Stimulated activated CD8-positive, alpha-beta memory T cell treated with anti-CD3 and anti-CD28 coated beads, Interleukin-2, amount 100 ng/mL, for 48 hours (primary cell): Measurements from ENCODE around the gene APOBEC3A.
"Not testable (repeated sequence)": the region's sequence is repeated elsewhere in the genome, so short reads cannot be mapped to it uniquely, and the experiment has no call there.

Experiments
- DNase-seq, 2 donors: peaks; one replicate each; pipeline ENCODE4 v3.0.0-alpha.2; 2020; ENCODE audit warnings: low read depth in 2 of 2

Gene APOBEC3A

DNA sequence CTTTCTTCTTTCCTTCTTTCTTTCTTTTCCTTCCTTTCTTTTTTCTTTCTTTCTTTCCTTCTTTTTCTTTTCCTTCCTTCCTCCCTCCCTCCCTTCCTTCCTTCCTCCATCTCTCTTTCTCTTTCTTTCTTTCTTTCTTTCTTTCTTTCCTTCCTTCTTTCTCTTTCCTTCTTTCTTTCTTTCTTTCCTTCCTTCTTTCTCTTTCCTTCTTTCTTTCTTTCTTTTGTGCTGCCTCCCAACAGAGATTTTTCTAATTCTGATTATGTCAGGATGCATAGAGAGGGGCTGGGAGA is 1.2 kb downstream of the APOBEC3A start:
- not testable (repeated sequence) for DNase-seq

DNA sequence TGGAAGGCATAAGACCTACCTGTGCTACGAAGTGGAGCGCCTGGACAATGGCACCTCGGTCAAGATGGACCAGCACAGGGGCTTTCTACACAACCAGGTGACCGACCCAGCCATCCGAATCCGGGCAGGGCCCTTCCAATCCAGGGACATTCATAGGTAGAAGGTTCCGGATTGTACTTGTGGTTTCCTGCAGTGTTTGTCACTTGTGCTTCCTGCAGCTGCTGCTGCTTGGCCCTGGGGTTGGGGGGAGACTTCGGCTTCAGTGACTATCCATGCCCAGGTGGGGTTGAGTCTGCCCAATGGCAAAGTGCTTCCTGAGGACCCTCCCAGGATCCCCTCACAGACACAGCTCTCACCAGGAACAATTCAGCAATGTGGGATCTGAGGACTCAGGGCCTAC is 2.2 kb downstream of the APOBEC3A start:
- DNase-seq: no peak

- not testable (repeated sequence) for DNase-seq
Observed at GRCh38 chr22:38960673-38961072, 3.3 kb downstream of the APOBEC3A start.

DNA sequence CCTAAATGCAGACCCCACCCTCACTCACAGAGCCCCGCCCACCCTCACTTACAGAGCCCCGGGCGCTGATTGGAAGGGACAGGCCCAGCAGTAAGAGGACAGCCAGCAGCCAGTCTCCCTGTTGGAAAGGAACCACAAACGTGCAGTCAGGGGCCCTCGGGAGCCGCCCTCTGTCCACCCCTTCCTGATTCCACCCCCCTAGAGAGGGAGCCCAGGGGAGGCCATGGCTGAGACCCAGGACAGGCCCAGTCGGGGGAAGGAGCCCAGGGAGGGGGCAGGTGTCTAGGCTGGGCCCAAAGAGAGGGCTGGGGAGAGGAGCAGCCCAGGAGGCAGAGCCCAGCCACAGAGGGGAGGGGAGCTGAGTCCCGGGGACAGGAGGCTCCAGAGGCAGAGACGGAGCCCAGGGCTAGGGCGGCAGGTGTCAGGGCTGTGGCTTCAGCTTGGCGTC is 5.9 kb downstream of the APOBEC3A start:
- DNase-seq: not testable (repeated sequence)

- DNase-seq: no peak
Observed at GRCh38 chr22:38963872-38964271, 6.5 kb downstream of the APOBEC3A start.

DNA sequence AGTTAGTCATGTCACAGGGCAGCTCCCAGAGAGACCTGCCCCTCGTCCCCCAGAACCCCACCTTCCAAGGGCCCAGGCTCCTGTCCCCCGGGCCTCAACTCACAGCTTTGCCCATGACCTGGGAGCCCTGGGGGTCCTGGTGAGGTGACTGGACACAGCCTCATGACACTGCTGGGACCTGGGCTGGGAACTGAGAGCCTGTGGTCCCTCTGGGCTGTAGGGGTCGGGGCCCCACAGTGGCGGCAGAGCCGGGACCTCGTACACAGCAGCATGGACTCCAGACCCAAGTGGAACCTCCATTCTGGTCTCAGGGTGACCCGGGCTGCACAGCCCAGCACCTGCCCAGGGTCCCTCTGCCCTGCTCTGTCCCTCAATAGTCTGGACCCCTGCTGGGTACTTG is 6.9 kb downstream of the APOBEC3A start:
- DNase-seq: no peak

GRCh38 chr22:38964989-38965388 is 7.6 kb downstream of the APOBEC3A start:
- no peak for DNase-seq

GRCh38 chr22:38965614-38966379 is 8.4 kb downstream of the APOBEC3A start:
- no peak for DNase-seq

DNA sequence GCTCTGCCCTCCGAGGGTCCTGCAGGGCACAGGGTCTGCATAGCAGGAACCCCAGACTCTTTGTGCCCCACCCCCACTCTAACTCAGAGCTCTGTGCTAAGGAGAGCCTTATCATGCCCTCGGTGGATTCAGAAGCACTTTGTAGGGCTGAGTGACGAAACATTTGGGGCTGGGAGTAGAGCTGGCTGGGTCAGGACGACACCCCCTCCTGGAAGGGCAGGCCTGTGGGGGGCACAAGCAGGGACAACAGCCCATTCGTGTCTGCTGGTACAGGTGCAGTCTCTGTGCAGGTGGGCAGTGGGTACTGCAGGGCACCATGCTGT is 8.9 kb downstream of the APOBEC3A start:
- DNase-seq: no peak

DNA sequence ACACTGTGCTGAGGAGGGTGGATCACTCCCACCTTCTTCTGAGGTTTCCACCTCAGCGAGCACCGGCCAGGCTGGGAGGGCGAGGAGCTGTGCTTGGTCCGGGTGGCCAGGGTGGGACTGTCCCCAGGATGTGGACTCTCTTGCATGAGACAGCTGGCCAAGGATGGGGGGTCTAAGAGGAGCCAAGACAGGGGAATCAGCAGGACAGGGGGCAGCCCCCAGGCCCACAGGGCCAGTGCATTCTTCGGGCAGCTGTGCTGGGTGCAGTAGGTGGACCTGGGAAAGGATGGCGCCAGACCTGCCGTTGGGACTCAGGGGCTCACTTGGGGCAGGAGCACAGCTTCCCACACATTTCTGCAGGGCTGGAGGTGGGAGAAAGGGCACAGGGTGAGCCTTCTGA is 9.5 kb downstream of the APOBEC3A start:
- DNase-seq: no peak

DNA sequence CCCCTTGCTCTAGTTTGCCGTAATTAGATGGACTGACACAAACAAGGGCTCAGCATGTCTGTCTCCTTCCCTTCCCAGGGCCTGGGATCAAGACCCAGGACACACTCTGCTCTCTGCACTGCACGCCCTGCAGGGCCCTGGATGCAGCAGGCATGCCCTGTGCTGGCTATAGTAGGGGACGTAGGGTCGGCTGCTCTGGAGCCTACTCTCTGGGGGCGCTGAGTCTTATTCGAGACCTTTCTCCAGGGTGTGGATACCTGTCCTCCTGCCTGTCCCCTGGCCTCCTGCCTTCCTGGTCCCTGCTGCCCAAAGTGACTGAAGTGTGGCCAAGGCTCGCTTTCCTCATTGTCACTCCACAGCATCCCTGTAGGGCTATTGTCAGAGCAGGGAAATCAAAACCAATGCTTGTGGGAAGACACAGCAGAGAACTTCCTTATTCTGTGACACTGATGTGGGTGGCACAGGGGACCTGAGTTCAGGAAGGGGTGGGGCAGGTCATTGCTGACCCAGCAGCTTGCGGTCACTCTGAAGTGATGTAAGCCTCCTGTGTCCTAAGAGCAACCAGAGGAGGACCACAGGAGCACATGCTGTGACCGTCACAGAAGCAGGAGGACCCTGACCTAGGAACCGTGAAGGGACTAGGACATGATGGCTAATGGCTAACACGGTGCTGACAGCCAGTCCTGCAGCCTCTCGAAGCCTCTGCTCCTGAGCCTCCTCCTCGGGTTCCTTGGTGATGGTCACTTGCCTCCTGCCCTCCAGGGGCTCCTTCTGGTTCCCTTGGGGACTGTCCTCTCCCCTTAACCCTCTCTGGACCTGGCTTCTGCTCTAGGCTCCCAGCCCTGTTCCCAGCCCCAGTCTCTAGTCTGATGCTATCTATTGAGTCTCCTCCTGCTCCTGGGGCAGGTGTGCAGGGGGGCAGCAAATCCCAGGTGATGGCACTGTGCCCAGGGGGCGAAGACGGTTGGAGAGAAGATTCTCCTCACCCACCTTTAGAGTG is 10.3 kb downstream of the APOBEC3A start:
- no peak for DNase-seq

GRCh38 chr22:38968801-38969200 is 11.4 kb downstream of the APOBEC3A start:
- DNase-seq: no peak

DNA sequence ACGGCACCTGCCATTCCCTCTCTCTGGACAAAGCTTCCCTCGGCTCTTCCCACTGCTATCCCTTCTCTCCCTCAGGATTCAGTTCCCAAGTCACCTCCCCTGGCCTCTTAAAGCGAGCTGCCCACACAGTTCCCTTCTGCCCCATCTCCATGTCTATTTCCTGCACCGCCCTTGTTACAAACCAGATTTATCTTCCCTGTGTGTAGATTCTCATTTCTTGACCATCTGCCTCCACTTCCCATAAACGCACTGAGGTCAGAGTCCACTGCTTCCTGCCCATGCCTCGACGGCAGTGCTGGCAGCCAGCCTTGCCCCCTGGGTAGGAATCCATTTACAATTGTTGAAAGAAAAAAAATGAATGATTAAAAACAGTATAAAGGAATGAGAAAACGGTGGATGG is 13.1 kb downstream of the APOBEC3A start:
- no peak for DNase-seq

GRCh38 chr22:38971202-38971601 is 13.8 kb downstream of the APOBEC3A start:
- DNase-seq: no peak

- DNase-seq: no peak
Observed at GRCh38 chr22:38971791-38972190, 14.4 kb downstream of the APOBEC3A start.

- no peak for DNase-seq
Observed at GRCh38 chr22:38972558-38972957, 15.1 kb downstream of the APOBEC3A start.

- peak in 1 of 2 donors; percentile 40 for DNase-seq
Observed at GRCh38 chr22:38973289-38974169, 16.1 kb downstream of the APOBEC3A start.

DNA sequence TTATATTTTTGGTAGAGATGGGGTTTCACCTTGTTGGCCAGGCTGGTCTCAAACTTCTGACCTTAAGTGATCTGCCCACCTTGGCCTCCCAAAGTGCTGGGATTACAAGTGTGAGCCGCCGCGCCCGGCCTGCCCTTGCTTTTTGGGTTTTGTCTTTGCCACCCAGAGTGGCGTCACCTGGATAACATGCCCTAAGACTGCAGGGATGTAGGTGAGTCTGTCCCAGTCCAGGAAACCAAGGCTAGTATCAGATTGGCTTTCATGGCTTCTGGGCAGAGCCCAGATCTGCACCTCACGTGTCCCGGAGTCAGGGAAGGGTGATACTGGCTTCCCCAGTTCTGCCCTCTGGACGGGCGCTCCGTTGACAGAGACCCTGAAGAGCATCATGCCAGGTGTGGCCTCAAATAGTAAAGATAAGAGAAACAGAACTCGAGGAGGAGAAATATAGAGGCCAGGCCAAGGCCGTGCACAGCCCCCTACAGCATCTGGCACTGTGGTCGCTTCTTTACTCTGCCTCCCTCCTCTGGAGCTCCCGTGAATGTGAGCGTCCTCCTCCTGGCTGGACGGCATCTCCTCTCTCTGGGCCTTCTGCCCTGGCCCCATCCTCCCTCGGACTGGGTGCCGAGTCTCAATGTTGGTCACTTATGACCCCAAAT is 16.9 kb downstream of the APOBEC3A start:
- DNase-seq: no peak

DNA sequence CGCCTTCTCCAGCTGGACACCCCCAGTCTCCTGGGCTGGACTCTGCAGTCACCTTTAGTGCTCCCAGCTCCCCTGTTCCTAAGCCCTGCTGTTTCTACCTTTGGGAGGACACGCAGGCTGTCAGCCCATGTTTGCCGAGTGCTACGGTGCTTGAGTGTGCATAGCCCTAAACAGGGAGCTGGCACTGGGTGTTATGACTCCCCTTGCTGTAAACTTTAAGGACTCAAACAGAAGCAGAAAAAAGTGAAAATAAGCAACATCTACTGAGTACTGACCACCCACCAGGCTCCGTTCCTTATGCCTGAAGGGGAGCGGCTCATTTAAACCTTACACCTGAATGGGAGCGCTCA is 17.4 kb downstream of the APOBEC3A start:
- no peak for DNase-seq

GRCh38 chr22:38977289-38977688 is 19.9 kb downstream of the APOBEC3A start:
- not testable (repeated sequence) for DNase-seq

DNA sequence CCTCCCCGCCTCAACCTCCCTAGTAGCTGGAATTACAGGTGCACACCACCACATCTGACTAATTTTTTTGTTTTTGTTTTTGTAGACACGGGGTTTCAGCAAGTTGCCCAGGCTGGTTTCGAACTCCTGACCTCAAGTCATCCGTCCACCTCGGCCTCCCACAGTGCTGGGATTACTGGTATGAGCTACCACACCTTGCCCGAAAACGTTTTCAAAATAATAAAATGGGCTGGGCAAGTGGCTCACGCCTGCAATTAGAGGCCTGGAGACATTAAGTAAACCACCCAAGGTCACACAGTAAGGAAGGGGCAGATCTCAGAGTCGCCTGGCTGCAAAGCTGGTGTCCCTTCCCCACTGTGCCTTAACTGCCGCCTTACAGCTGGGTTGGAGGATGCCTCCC is 23.2 kb downstream of the APOBEC3A start:
- DNase-seq: not testable (repeated sequence)
